ENCODE measurements around the gene PTPRN2. TPM values are rescaled to one million over a fixed set of nuclear protein-coding genes. Genes with fewer than 3 reads are reported as not detected.

The PTPRN2 gene
- total and polyA plus RNA-seq, 4 donors, result 18.1 to 69.9 (median 50.4) TPM

DNA sequence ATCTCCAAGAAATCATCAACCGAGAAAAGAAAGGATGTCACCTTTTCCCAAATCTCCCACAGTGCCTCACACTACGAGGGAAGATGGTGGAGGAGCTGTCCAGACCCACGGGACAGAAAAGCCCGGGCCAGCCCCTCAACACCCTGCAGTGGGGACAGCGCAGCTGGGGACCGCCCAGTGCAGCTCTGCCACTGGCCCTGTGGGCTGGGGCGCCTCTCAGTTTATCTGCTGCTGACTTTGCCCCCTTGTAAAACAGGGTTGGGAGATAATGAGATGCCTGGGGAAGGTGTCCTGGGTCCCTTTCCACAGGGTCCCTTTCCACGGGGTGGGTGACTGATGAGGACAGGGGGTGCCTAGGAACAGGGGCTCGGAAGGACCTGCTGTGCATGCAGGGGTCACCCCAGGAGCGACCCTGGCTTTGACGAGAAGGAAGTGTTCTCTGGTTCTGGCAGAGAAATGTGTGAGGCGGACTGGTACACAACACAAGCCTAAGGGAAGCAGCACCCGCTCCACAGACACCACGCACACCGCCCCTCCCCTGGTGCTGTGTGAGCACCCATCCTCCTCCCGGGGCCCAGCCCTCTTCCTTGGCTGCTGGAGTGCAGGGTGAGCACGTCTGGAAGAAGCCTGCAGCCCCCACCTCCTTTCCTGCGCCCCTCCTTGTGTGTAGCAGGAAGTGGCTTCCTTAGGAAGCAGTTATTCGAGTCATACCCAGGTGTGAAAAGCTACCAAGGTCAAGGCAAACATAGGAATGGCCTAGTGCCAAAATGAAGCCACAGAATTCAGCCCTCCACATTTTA is 911.0 kb downstream of the PTPRN2 start:
- DNase-seq (ENCODE audit: low read depth in 4 of 6, low spot score in 6 of 6), result no peak
- peaks cover 31% of the 10 kb centered on the region for H3K4me1 ChIP-seq (ENCODE audit: control insufficient read depth, insufficient read depth, low read length)
- WGBS (ENCODE audit: insufficient coverage), result 77% methylated on average over 15 of the region's 19 CpGs

DNA sequence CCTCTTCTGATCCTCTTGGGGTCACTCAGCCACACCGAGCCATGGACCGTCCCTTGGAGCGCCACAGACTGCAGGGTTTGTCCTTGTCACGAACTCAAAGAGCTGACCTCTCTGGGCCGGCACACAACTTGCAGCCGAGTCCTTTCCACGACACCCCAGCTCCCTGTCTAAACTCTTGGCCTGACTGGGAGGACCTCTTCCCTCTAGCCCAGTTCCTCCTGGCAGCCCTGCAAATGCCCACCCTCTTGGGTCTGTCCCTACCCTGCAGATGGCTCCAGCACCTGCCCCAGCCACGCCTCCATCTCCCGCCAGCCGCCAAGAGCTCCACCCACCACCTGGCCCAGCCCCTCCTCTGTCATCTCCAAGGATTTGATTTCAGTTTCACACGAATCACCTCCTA is 911.6 kb downstream of the PTPRN2 start:
- no peak for DNase-seq (ENCODE audit: low read depth in 4 of 6, low spot score in 6 of 6)
- Histone ChIP-seq H3K36me3 (ENCODE audit: control insufficient read depth, insufficient read depth, low read length) (peaks cover 34% of the 10 kb centered on the region), H3K27me3 (ENCODE audit: control insufficient read depth, insufficient read depth, low read length) (no peaks in the 10 kb centered on the region), H3K9me3 (ENCODE audit: control insufficient read depth, insufficient read depth, low read length) (no peaks in the 10 kb centered on the region), H3K27ac (ENCODE audit: low read depth, low read length) (no peak overlapping the region), H3K4me1 (ENCODE audit: control insufficient read depth, insufficient read depth, low read length) (peaks cover 33% of the 10 kb centered on the region), H3K4me3 (ENCODE audit: low read depth, low read length) (no peak overlapping the region)
- 88% methylated on average over 11 of the region's 11 CpGs for WGBS (ENCODE audit: insufficient coverage)

More for the DNA sequence above, 911.0 kb downstream of the PTPRN2 start:
- H3K4me3 ChIP-seq (ENCODE audit: low read depth, low read length), result no peak overlapping the region
- H3K27ac ChIP-seq (ENCODE audit: low read depth, low read length), result no peak overlapping the region
- peaks cover 33% of the 10 kb centered on the region for H3K36me3 ChIP-seq (ENCODE audit: control insufficient read depth, insufficient read depth, low read length)
- H3K9me3 ChIP-seq (ENCODE audit: control insufficient read depth, insufficient read depth, low read length), result no peaks in the 10 kb centered on the region
- no peaks in the 10 kb centered on the region for H3K27me3 ChIP-seq (ENCODE audit: control insufficient read depth, insufficient read depth, low read length)

DNA sequence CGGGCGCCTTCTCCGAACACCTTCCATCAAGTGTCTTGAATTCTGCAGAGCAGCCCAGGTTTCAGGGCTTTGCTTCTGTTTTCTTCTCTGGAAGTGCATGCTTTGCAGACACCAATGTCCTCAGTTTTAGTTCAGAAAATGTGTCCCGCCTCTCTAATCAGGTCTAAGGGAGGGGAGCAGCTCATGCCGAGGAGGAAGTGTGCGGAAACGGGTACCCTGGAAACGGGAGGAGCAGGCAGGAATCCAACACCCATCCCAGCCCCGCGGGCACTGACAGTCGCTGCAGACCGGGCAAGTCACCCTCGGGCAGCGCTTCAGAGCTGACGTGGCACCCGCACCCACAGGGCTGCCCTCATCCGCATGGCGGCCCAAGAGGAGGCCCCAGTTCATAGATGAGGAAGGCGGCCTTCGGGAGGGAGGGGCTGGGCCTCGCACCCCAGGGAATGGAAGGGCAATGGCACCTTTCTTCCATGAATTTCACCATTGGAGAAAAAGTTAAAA is 912.1 kb downstream of the PTPRN2 start:
- H3K9me3 ChIP-seq (ENCODE audit: control insufficient read depth, insufficient read depth, low read length), result no peaks in the 10 kb centered on the region
- H3K27me3 ChIP-seq (ENCODE audit: control insufficient read depth, insufficient read depth, low read length), result no peaks in the 10 kb centered on the region
- WGBS (ENCODE audit: insufficient coverage), result 53% methylated on average over 21 of the region's 21 CpGs
- no peak for DNase-seq (ENCODE audit: low read depth in 4 of 6, low spot score in 6 of 6)
- no peak overlapping the region for H3K4me3 ChIP-seq (ENCODE audit: low read depth, low read length)
- peaks cover 34% of the 10 kb centered on the region for H3K36me3 ChIP-seq (ENCODE audit: control insufficient read depth, insufficient read depth, low read length)
- H3K4me1 ChIP-seq (ENCODE audit: control insufficient read depth, insufficient read depth, low read length), result peaks cover 38% of the 10 kb centered on the region
- H3K27ac ChIP-seq (ENCODE audit: low read depth, low read length), result no peak overlapping the region

DNA sequence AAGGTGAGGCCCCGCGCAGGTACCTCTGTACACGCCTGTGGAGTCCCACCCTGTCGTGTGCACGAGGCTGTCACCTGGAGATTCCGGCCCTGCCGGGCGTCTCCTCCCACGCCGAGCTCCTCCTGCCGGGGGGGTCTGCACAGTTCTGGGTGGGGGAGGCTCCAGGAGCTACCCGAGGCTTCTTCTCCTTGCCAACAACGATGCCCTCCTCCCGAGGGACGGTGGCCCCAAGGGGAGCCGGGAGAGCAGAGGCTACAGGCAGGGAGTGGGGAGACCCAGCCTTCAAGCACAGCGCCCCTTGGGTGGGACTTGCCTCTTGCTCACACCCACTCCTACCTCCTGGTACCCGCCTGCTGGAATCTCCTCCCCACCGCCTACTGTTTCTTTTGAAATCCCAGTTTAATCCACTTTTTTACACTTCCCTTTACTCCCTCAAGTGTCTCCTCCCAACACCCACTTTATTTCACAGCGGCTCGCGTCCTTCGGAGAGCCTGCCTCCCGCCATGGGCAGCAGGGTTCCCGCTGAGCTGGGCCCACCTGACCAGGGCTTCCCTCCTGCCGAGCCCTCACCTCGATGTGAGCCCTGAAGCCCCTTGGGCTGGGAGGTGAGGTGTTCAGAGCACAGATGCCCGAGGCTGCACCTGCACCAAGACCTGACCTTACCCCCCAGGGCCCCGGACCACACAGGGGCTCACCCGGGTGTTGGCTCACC is 912.8 kb downstream of the PTPRN2 start:
- 88% methylated on average over 21 of the region's 30 CpGs for WGBS (ENCODE audit: insufficient coverage)
- no peak for DNase-seq (ENCODE audit: low read depth in 4 of 6, low spot score in 6 of 6)
- Histone ChIP-seq H3K4me1 (ENCODE audit: control insufficient read depth, insufficient read depth, low read length) (peaks cover 43% of the 10 kb centered on the region), H3K4me3 (ENCODE audit: low read depth, low read length) (no peak overlapping the region), H3K27ac (ENCODE audit: low read depth, low read length) (no peak overlapping the region), H3K9me3 (ENCODE audit: control insufficient read depth, insufficient read depth, low read length) (no peaks in the 10 kb centered on the region), H3K27me3 (ENCODE audit: control insufficient read depth, insufficient read depth, low read length) (no peaks in the 10 kb centered on the region), H3K36me3 (ENCODE audit: control insufficient read depth, insufficient read depth, low read length) (peaks cover 37% of the 10 kb centered on the region)

DNA sequence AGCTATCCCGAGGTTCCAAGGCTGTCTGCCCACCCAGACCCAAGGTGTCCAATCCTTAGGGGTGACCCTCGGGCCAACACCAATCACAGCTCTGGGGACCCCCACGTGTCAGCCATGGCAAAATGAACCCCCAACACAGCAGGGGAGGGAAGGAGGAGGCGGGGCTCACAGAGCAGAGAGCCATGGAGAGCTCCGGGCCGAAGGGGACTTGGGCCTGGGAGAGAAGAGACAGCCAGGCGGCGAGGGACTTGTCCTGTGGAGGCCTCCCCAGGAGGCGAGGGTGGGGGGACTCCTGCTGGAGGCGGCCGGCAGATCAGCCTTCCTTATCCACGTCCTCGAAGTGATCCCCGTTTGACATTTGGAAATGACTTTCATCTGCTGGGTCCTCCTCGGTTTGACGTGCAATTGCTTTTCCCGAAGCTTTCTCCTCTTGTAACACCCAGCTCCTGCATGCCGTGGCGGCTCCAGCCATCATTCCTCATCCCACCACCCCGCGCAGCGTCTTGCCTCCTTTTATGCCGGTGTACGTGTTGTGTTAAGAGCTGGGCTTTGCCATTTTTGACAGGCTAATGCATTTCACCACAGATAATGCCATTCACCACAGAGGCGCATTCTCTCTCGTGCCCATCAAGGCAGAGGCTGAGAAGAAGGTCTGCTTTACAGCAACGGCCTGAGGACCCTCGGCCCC is 913.5 kb downstream of the PTPRN2 start:
- whole genome bisulfite sequencing (ENCODE audit: insufficient coverage), result 78% methylated on average over 20 of the region's 28 CpGs
- H3K27ac ChIP-seq (ENCODE audit: low read depth, low read length), result no peak overlapping the region
- no peaks in the 10 kb centered on the region for H3K27me3 ChIP-seq (ENCODE audit: control insufficient read depth, insufficient read depth, low read length)
- DNase-seq (ENCODE audit: low read depth in 4 of 6, low spot score in 6 of 6), result peak in 1 of 6 donors; percentile 54
- H3K4me3 ChIP-seq (ENCODE audit: low read depth, low read length), result no peak overlapping the region
- peaks cover 42% of the 10 kb centered on the region for H3K36me3 ChIP-seq (ENCODE audit: control insufficient read depth, insufficient read depth, low read length)
- no peaks in the 10 kb centered on the region for H3K9me3 ChIP-seq (ENCODE audit: control insufficient read depth, insufficient read depth, low read length)
- H3K4me1 ChIP-seq (ENCODE audit: control insufficient read depth, insufficient read depth, low read length), result peaks cover 50% of the 10 kb centered on the region

DNA sequence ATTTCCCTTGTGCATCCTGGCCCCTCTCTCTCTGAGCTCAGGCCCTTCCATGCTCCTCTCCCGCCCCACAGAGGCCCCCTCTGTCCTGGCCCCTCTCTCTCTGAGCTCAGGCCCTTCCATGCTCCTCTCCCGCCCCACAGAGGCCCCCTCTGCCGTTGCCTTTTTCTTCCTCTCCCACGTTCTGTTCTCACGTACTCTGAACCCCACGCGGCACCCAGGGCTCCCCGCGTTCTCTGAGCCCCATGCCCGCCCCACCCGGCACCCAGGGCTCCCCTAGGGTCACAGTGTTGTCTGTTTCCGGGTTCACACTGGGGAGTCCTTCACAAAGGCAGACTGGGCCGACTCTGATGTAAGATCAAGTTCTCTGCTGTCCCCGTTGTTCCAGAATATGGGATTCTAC is 914.0 kb downstream of the PTPRN2 start:
- no peak for DNase-seq (ENCODE audit: low read depth in 4 of 6, low spot score in 6 of 6)

DNA sequence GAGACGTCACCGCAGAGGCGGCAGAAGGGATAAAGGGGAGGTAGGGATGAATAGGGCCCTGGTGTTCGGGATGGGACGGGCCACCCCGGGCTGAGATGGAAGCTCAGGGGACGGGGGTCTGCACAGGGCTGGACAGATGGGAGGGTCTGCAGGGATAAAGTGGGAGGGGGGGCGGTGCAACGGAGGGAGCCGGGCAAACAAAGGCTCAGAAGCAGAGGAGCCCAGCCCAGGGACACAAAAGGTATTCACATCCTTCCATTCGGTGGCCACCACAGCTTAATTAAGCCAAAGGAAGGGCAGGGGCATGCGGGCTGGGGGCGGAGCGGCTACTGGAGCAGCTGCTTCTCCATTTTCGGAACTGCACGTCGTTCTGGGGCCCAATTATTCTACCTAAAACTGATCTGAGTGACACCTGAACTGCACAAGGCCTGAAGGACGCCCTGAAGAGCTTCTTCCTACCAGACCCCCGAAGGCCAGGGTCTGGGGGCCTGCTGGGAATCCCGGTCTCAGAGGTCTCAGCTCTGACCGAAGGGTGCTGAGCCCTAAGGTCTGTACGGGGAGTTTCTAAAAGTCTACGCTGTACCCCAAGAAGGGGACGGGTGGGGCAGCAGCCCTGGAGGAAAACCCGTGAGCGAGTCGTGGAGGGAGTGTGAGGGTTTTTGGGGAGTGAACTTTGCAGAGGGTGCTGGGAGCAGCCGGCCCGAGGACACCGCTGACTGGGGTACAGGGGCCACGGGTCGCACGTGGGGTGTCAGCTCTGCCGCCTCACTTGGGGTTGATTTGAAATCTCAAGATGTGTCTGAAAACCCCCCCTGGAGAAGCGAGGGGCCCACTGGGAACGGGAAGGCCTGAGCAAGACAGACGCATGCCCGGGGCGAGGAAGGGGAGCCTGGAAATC is 916.0 kb downstream of the PTPRN2 start:
- peaks cover 47% of the 10 kb centered on the region for H3K4me1 ChIP-seq (ENCODE audit: control insufficient read depth, insufficient read depth, low read length)
- H3K9me3 ChIP-seq (ENCODE audit: control insufficient read depth, insufficient read depth, low read length), result no peaks in the 10 kb centered on the region
- 76% methylated on average over 30 of the region's 39 CpGs for WGBS (ENCODE audit: insufficient coverage)
- H3K27me3 ChIP-seq (ENCODE audit: control insufficient read depth, insufficient read depth, low read length), result no peaks in the 10 kb centered on the region
- no peak overlapping the region for H3K4me3 ChIP-seq (ENCODE audit: low read depth, low read length)
- peaks cover 48% of the 10 kb centered on the region for H3K36me3 ChIP-seq (ENCODE audit: control insufficient read depth, insufficient read depth, low read length)
- H3K27ac ChIP-seq (ENCODE audit: low read depth, low read length), result no peak overlapping the region
- DNase-seq (ENCODE audit: low read depth in 4 of 6, low spot score in 6 of 6), result no peak

More for the DNA sequence above, 914.0 kb downstream of the PTPRN2 start:
- Histone ChIP-seq H3K4me1 (ENCODE audit: control insufficient read depth, insufficient read depth, low read length) (peaks cover 53% of the 10 kb centered on the region), H3K27ac (ENCODE audit: low read depth, low read length) (no peak overlapping the region), H3K9me3 (ENCODE audit: control insufficient read depth, insufficient read depth, low read length) (no peaks in the 10 kb centered on the region), H3K4me3 (ENCODE audit: low read depth, low read length) (no peak overlapping the region), H3K36me3 (ENCODE audit: control insufficient read depth, insufficient read depth, low read length) (peaks cover 45% of the 10 kb centered on the region), H3K27me3 (ENCODE audit: control insufficient read depth, insufficient read depth, low read length) (no peaks in the 10 kb centered on the region)
- WGBS (ENCODE audit: insufficient coverage), result 83% methylated on average over 13 of the region's 14 CpGs

DNA sequence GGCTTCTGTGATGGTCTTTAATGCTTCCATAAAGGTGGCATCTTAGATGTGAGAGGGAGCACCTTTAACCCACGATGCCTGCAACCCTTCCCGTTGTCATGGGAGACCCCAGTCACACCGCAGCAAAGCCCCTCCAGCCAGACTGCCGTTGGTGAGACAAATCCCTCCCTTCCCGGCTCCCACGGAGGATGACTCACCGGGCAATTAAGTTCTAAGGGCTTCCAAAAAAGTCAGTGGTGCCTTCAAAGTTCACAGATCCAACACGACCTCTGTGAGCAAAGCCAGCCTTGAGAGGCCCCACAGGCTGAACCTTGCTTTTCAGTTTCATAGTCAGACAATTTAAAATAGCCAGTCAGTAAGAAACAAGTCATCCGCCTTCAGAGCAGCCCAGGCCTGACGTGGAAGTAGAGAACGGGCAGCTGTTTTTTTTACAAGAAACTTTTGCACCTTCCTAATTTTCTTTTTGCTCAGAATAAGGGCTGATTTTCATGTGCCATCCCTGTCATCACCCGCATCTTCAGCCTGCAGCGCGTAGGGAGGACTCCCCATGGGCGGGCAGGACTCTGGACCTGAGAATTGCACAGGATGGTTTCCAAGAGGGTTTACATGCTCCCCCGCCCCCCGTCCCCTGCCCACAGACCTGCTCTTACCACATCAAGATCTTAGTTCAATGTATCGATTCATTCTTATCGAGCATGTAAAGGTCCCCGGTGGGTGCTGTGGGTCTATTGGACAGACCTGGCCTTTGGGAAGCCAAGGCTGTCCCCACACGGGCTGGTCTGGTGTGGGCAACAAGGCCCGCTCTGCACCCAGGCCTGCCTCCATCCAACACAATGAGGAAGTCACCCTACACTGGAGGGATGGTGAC is 916.9 kb downstream of the PTPRN2 start:
- peaks cover 45% of the 10 kb centered on the region for H3K36me3 ChIP-seq (ENCODE audit: control insufficient read depth, insufficient read depth, low read length)
- no peak overlapping the region for H3K4me3 ChIP-seq (ENCODE audit: low read depth, low read length)
- DNase-seq (ENCODE audit: low read depth in 4 of 6, low spot score in 6 of 6), result peak in 1 of 6 donors; percentile 22
- H3K4me1 ChIP-seq (ENCODE audit: control insufficient read depth, insufficient read depth, low read length), result peaks cover 42% of the 10 kb centered on the region
- no peaks in the 10 kb centered on the region for H3K27me3 ChIP-seq (ENCODE audit: control insufficient read depth, insufficient read depth, low read length)
- H3K9me3 ChIP-seq (ENCODE audit: control insufficient read depth, insufficient read depth, low read length), result no peaks in the 10 kb centered on the region
- WGBS (ENCODE audit: insufficient coverage), result 61% methylated on average over 20 of the region's 22 CpGs
- H3K27ac ChIP-seq (ENCODE audit: low read depth, low read length), result no peak overlapping the region
